HEK293 (cell line): ENCODE results near the gene ACTR3.

Experiments used
- OVOL3 ChIP-seq: fragments of 450-650 bp; formaldehyde crosslinking; IDR thresholded peaks from 2 replicates; pipeline ENCODE4 v1.5.1; 2016; ENCODE audit warnings: missing biosample characterization, missing genetic modification characterization
- PRDM4 ChIP-seq: fragments of 450-650 bp; formaldehyde crosslinking; IDR thresholded peaks from 2 replicates; pipeline ENCODE4 v1.5.1; 2017; ENCODE audit warnings: missing biosample characterization, missing genetic modification characterization
- ZFP3 ChIP-seq: fragments of 450-650 bp; formaldehyde crosslinking; IDR thresholded peaks from 2 replicates; pipeline ENCODE4 v1.5.1; 2016; ENCODE audit warnings: low read depth, missing biosample characterization, missing genetic modification characterization
- ZNF175 ChIP-seq: fragments of 450-650 bp; formaldehyde crosslinking; IDR thresholded peaks from 2 replicates; pipeline ENCODE4 v1.5.1; 2016; ENCODE audit warnings: missing biosample characterization, missing genetic modification characterization
- ZNF214 ChIP-seq: fragments of 450-650 bp; formaldehyde crosslinking; IDR thresholded peaks from 2 replicates; pipeline ENCODE4 v1.5.1; 2017; ENCODE audit warnings: missing biosample characterization, mild to moderate bottlenecking, missing genetic modification characterization, borderline replicate concordance
- ZNF274 ChIP-seq, 2 experiments: fragments of 200-500 bp in 1 of 2; fragments of 450-650 bp in 1 of 2; sonication (Bioruptor generic) in 1 of 2; formaldehyde crosslinking in 1 of 2; IDR thresholded peaks; 2 replicates each; pipeline versions ENCODE4 v1.5.1 to v1.6.1; 2014 to 2016; ENCODE audit warnings: borderline replicate concordance in 1 of 2, inconsistent platforms in 1 of 2, low read length in 1 of 2, missing biosample characterization in 1 of 2, missing genetic modification characterization in 1 of 2
- ZNF324 ChIP-seq: fragments of 450-650 bp; formaldehyde crosslinking; IDR thresholded peaks from 2 replicates; pipeline ENCODE4 v1.5.1; 2016; ENCODE audit warnings: missing biosample characterization, missing genetic modification characterization
- ZSCAN5A ChIP-seq: fragments of 450-650 bp; formaldehyde crosslinking; IDR thresholded peaks from 2 replicates; pipeline ENCODE4 v1.5.1; 2016; ENCODE audit warnings: missing biosample characterization, missing genetic modification characterization
- TF ChIP-seq, protein P1 (sequence below): fragments of 450-650 bp; formaldehyde crosslinking; IDR thresholded peaks from 2 replicates; pipeline ENCODE4 v1.5.1; 2016; ENCODE audit warnings: missing biosample characterization, missing genetic modification characterization

DNA sequence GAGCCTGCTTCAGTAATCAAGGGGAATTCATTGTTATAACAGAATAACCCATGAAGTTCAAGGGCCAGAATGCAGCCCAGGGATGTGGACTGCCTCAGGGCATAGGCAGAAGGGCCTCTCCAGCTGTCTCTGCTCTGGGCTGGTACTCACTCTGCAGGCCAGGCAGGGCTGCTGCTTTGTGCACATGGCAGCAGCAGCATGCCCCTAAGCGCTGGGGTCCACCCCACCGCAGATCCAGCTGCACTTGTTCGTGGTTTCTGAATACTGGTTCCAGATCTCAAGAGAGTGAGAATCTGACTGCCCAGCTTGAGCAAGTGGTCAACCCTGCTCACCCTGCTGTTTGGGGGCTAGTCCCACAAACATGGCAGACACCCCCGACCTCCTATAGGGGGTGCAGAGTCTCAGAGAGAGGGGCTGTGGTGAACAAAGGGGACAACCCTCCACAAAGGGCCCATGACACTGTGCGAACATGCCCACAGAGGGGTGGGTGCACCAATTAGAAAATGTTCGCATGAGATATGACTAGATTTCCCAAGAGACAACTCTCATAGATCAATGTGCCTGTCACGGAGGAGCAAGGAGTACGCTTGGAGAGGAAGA lies 87.3 kb downstream of the ACTR3 start:
- no peak for TF ChIP-seq ZNF214 (tag by site-specific recombination)
- TF ChIP-seq, protein P1, sequence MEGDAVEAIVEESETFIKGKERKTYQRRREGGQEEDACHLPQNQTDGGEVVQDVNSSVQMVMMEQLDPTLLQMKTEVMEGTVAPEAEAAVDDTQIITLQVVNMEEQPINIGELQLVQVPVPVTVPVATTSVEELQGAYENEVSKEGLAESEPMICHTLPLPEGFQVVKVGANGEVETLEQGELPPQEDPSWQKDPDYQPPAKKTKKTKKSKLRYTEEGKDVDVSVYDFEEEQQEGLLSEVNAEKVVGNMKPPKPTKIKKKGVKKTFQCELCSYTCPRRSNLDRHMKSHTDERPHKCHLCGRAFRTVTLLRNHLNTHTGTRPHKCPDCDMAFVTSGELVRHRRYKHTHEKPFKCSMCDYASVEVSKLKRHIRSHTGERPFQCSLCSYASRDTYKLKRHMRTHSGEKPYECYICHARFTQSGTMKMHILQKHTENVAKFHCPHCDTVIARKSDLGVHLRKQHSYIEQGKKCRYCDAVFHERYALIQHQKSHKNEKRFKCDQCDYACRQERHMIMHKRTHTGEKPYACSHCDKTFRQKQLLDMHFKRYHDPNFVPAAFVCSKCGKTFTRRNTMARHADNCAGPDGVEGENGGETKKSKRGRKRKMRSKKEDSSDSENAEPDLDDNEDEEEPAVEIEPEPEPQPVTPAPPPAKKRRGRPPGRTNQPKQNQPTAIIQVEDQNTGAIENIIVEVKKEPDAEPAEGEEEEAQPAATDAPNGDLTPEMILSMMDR (tag by site-specific recombination): no peak
- no peak for TF ChIP-seq ZNF274 (IDR thresholded peaks at IDR 0.05; ENCODE audit: low read length)
- no peak for TF ChIP-seq ZNF274 (tag by site-specific recombination; IDR thresholded peaks at IDR 0.05; ENCODE audit: borderline replicate concordance)
- no peak for TF ChIP-seq OVOL3 (tag by site-specific recombination)
- no peak for TF ChIP-seq ZNF324
- no peak for TF ChIP-seq ZSCAN5A
- TF ChIP-seq PRDM4 (tag by site-specific recombination): no peak
- no peak for TF ChIP-seq ZFP3 (tag by site-specific recombination)
- no peak for TF ChIP-seq ZNF175 (tag by site-specific recombination)
